ENCODE data around the gene UBTD1.

Gene UBTD1

GRCh38 chr10:97505152-97505551 lies 6.4 kb downstream of the UBTD1 start:
- no peak for DNase-seq (ENCODE audit: low read depth)
- no peak for TF ChIP-seq CTCF (IDR thresholded peaks at IDR 0.05; ENCODE audit: low read depth, low read length, missing control alignments)
- no peak overlapping the region for H3K4me3 ChIP-seq (ENCODE audit: low read depth, low read length)

GRCh38 chr10:97506199-97506991 lies 7.7 kb downstream of the UBTD1 start:
- no peak overlapping the region for H3K4me3 ChIP-seq (ENCODE audit: low read depth, low read length)
- no peak for TF ChIP-seq CTCF (IDR thresholded peaks at IDR 0.05; ENCODE audit: low read depth, low read length, missing control alignments)
- DNase-seq (ENCODE audit: low read depth): no peak

- H3K4me3 ChIP-seq (ENCODE audit: low read depth, low read length): no peak overlapping the region
- no peak for TF ChIP-seq CTCF (IDR thresholded peaks at IDR 0.05; ENCODE audit: low read depth, low read length, missing control alignments)
- no peak for DNase-seq (ENCODE audit: low read depth)
Observed at GRCh38 chr10:97508342-97508741, 9.6 kb downstream of the UBTD1 start.

- TF ChIP-seq CTCF (IDR thresholded peaks at IDR 0.05; ENCODE audit: low read depth, low read length, missing control alignments): no peak
- H3K4me3 ChIP-seq (ENCODE audit: low read depth, low read length): no peak overlapping the region
- no peak for DNase-seq (ENCODE audit: low read depth)
Observed at GRCh38 chr10:97509120-97509680, 10.5 kb downstream of the UBTD1 start.

- DNase-seq (ENCODE audit: low read depth): no peak
- no peak overlapping the region for H3K4me3 ChIP-seq (ENCODE audit: low read depth, low read length)
- TF ChIP-seq CTCF (IDR thresholded peaks at IDR 0.05; ENCODE audit: low read depth, low read length, missing control alignments): no peak
Observed at GRCh38 chr10:97510686-97511085, 12.0 kb downstream of the UBTD1 start.

- no peak overlapping the region for H3K4me3 ChIP-seq (ENCODE audit: low read depth, low read length)
- DNase-seq (ENCODE audit: low read depth): no peak
- TF ChIP-seq CTCF (IDR thresholded peaks at IDR 0.05; ENCODE audit: low read depth, low read length, missing control alignments): no peak
Observed at GRCh38 chr10:97511711-97512440, 13.2 kb downstream of the UBTD1 start.

Measured in GM12864 (cell line).